ENCODE measurements around the gene ICOSLG.
"Not testable (repeated sequence)": the region's sequence is repeated elsewhere in the genome, so short reads cannot be mapped to it uniquely, and the experiment has no call there.

Gene ICOSLG

GRCh38 chr21:44218461-44218860 lies 22.3 kb downstream of the ICOSLG start:
- not testable (repeated sequence) for H3K4me3 ChIP-seq (ENCODE audit: control insufficient read depth, low read depth, low read length); DNase-seq (ENCODE audit: low read depth)

- not testable (repeated sequence) for H3K4me3 ChIP-seq (ENCODE audit: control insufficient read depth, low read depth, low read length); DNase-seq (ENCODE audit: low read depth)
Measured at GRCh38 chr21:44211978-44212377, 28.8 kb downstream of the ICOSLG start.

- DNase-seq (ENCODE audit: low read depth); H3K4me3 ChIP-seq (ENCODE audit: control insufficient read depth, low read depth, low read length): not testable (repeated sequence)
Measured at GRCh38 chr21:44211574-44211973, 29.2 kb downstream of the ICOSLG start.

GRCh38 chr21:44207860-44208646 lies 32.7 kb downstream of the ICOSLG start:
- not testable (repeated sequence) for DNase-seq (ENCODE audit: low read depth); H3K4me3 ChIP-seq (ENCODE audit: control insufficient read depth, low read depth, low read length)

DNA sequence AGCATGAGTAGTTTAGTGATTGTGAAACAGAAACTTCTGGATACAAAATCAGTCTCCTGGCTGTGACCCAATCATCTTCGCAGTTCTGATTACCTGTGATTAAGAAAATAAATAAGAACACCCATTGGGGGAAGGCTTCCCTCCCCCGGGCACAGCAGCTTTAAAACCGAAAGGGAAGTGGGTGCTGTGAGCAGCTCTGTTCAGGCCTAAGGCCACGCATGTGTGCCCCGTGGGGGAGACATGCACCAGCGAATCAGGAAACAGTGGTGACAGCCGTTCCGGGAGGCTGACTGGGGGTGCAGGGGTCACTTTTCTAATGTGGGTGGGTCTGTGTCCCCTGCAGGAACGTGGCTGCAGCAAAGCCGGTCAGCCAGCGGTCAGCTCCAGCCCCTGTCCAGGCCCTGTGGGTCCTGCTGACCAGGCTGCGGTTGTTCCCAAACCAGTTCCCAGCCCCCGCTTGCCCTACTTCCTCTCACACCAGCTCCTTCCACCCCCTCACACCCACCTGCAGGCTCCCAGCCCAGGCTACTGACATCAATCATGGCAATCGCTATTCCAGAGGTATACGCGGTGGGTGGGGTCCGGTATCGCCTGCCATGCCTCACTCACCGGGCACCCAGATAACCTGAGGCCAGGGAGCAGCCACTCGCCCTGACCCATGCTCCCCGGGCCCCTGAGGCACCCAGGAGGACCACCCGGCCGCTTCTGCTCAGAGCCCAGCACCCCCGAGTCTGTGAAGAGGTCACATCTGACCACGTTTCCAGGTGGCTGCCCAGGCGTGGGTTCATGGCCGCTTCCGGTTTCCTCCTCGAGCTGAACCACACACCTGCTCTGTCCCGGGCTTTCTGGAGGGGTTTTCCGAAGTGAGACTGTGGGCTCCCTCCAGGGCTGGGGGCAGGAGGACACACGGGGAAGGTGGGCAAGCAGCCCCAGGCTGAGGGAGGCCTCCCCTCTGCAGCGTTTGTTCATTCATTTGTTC lies 33.8 kb downstream of the ICOSLG start:
- DNase-seq (ENCODE audit: low read depth); H3K4me3 ChIP-seq (ENCODE audit: control insufficient read depth, low read depth, low read length): not testable (repeated sequence)

- not testable (repeated sequence) for H3K4me3 ChIP-seq (ENCODE audit: control insufficient read depth, low read depth, low read length); DNase-seq (ENCODE audit: low read depth)
Measured at GRCh38 chr21:44206187-44206586, 34.6 kb downstream of the ICOSLG start.

- DNase-seq (ENCODE audit: low read depth); H3K4me3 ChIP-seq (ENCODE audit: control insufficient read depth, low read depth, low read length): not testable (repeated sequence)
Measured at GRCh38 chr21:44202590-44203299, 38.0 kb downstream of the ICOSLG start.

- DNase-seq (ENCODE audit: low read depth); H3K4me3 ChIP-seq (ENCODE audit: control insufficient read depth, low read depth, low read length): not testable (repeated sequence)
Measured at GRCh38 chr21:44199997-44200396, 40.7 kb downstream of the ICOSLG start.

DNA sequence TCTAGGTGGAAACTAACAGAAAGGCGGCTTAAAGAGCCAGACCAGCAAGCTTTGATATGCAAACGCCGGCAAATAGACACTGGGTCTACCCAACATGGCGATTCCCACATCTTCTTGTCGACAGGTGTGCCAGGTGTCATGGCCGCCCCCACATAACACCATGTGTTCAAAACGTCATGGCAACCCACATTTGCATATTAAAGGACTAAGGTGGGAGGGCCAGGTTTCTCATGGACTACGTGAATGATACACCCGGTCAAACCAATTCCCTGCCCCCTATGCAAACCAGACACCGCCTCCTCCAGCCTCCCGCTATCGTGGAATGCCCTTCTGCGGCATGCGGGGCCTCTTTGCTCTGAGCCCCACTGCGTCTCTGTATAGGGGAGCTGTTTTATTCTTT lies 41.3 kb downstream of the ICOSLG start:
- DNase-seq (ENCODE audit: low read depth): no peak
- H3K4me3 ChIP-seq (ENCODE audit: control insufficient read depth, low read depth, low read length): no peak overlapping the region
- TF ChIP-seq CTCF (conservative IDR thresholded peaks at IDR 0.05; ENCODE audit: control insufficient read depth, insufficient read depth, low read depth, low read length): no peak

- not testable (repeated sequence) for DNase-seq (ENCODE audit: low read depth); H3K4me3 ChIP-seq (ENCODE audit: control insufficient read depth, low read depth, low read length)
Measured at GRCh38 chr21:44197156-44197516, 43.6 kb downstream of the ICOSLG start.

GRCh38 chr21:44196212-44197155 lies 44.3 kb downstream of the ICOSLG start:
- H3K4me3 ChIP-seq (ENCODE audit: control insufficient read depth, low read depth, low read length); DNase-seq (ENCODE audit: low read depth): not testable (repeated sequence)

DNA sequence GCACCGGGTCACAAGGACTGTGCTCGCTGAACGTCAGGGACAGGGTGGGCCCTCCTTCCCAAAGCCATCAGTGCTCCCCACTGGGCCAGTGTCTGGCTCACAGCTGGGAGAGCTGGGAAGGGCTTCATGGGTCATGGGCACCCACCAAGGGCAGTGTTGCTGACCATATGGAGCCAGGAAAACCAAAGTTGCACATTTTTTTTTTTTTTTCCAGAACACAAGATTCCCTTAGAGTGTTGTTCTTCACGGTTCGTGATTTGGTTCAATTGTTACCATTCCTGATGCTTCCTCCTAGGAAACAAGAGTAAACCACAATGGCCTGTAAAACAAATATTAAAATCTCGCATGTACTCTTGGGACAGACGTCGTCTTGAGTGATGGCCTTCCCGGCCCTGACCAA lies 45.9 kb downstream of the ICOSLG start:
- H3K4me3 ChIP-seq (ENCODE audit: control insufficient read depth, low read depth, low read length); DNase-seq (ENCODE audit: low read depth): not testable (repeated sequence)

DNA sequence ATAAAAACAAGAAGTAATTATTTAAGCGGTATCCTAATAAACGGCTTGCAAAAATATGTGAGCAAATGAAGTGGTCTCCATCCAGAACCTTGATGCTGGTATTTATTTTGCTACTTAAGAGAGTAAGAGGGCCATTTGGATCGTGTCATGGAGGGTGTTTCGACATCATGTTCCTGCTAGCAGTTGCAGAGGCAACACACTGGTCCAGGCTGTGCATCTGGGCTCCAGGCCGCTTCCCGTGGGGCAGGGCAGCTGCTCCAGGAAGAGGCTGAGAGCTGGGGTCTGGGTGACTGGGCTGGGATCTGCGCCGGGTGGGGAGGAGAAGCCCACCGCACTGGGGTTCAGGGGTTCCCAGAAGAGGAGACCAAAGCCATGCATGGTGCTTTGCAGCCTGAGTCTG lies 46.3 kb downstream of the ICOSLG start:
- not testable (repeated sequence) for H3K4me3 ChIP-seq (ENCODE audit: control insufficient read depth, low read depth, low read length)

DNA sequence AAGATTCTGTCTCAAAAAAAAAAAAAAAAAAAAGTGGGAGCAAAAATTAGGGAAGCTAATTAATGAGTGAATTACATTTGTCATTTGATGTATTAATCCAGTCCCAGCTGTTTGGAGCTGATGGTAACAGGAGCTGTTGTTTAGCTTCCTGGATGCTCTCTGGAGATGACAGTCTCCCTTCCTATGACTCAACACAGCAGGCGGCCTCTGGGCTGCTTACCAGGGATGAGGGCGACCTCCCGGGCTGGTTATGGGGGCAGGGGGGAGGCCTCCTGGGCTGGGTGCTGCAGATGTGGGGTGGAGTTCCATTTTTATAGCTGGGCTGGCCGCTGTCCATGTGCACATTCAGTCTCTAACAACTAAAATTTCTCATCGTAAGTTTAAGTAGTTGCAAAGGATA lies 47.6 kb downstream of the ICOSLG start:
- H3K4me3 ChIP-seq (ENCODE audit: control insufficient read depth, low read depth, low read length); DNase-seq (ENCODE audit: low read depth): not testable (repeated sequence)

More for the DNA sequence above, 46.3 kb downstream of the ICOSLG start:
- DNase-seq (ENCODE audit: low read depth): not testable (repeated sequence)

DNA sequence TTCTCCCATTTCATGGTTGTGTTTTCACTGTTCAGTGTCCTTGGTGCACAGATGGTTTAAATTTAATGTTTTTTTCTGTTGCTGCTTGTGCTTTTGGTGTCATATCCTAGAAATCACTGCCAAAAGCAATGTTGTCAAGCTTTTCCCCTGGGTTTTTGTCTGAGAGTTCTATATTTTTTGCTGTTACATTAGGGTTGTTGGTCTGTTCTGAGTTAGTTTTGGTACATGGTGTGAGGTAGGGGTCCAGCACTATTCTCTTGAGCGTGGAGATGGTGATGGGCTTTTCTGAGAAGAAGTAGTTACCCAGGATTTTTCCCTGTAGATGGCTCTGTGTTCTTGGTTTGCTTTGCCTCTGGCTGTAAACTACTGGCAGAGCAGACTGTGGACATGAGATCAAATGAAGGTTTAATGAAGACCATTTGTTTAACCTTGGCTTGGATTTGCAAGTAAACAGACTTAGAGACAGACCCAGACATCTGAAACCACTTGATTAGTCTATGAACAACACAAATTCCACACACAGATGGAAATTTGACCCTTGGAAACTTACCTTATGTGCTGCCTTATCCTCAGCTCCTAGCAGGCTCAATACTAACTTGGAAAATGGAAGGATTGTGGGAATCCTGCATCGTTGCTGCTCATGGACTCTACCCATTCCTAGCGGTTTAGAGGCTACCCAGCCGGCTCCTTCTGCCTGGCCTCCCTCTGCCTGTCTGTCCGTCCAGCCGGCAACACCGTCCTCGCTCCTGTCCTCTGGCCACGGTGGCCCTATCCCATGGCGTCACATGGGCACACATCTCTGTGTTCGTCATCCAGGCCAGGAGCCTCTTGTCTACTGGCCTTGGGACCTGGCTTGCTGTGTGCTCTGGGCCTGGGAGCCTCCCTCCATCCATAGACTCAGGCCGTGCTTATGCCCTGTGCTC lies 50.1 kb downstream of the ICOSLG start:
- DNase-seq (ENCODE audit: low read depth): peak; percentile 46
- H3K4me3 ChIP-seq (ENCODE audit: control insufficient read depth, low read depth, low read length): not testable (repeated sequence)
